ENCODE results near the gene ATF1.

DNA sequence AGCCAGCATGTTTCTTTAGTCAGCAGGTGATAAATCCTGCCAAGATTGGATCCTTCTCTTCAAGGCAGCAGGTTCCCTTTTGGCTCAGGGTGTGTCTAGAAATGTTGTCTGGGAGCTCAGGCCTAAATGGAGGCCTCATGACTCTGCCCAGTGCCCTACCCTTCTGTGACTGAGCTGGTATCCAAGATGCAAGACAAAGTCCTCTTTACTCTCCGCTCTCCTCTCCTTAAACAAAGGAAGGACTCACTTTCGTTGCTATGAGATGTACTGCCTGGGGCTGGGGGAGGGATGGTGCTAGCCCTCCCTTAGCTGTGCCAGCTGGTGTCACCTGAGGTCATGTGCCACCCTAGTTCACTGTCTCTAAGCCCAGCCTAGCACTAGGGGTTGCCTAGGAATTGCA lies 65.0 kb downstream of the ATF1 start:
- TF ChIP-seq RFX5 (IDR thresholded peaks at IDR 0.05; ENCODE audit: borderline replicate concordance, low read depth, low read length), result no peak
- TF ChIP-seq MAFK (IDR thresholded peaks at IDR 0.05; ENCODE audit: low read depth, low read length), result no peak
- TF ChIP-seq TAF1 (IDR thresholded peaks at IDR 0.05; ENCODE audit: low read depth, low read length), result no peak
- TF ChIP-seq, protein P1, sequence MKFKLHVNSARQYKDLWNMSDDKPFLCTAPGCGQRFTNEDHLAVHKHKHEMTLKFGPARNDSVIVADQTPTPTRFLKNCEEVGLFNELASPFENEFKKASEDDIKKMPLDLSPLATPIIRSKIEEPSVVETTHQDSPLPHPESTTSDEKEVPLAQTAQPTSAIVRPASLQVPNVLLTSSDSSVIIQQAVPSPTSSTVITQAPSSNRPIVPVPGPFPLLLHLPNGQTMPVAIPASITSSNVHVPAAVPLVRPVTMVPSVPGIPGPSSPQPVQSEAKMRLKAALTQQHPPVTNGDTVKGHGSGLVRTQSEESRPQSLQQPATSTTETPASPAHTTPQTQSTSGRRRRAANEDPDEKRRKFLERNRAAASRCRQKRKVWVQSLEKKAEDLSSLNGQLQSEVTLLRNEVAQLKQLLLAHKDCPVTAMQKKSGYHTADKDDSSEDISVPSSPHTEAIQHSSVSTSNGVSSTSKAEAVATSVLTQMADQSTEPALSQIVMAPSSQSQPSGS (IDR thresholded peaks at IDR 0.05; ENCODE audit: low read length), result no peak
- TF ChIP-seq HDAC2 (IDR thresholded peaks at IDR 0.05; ENCODE audit: borderline replicate concordance in 1 of 2, low read depth in 2 of 2, low read length in 2 of 2), result no peak
- TF ChIP-seq EGR1 (IDR thresholded peaks at IDR 0.05; ENCODE audit: borderline replicate concordance, low read depth, low read length), result no peak
- no peak for TF ChIP-seq POLR2A (IDR thresholded peaks at IDR 0.05; ENCODE audit: control extremely low read depth in 1 of 2, low read depth in 2 of 2, low read length in 2 of 2)
- TF ChIP-seq CTCF (IDR thresholded peaks at IDR 0.05; ENCODE audit: control extremely low read depth in 1 of 3, insufficient read depth in 1 of 3, low read depth in 1 of 3, low read length in 3 of 3), result no peak
- TF ChIP-seq GABPA (IDR thresholded peaks at IDR 0.05; ENCODE audit: borderline replicate concordance, insufficient read depth, low read length), result no peak
- TF ChIP-seq BACH1 (IDR thresholded peaks at IDR 0.05; ENCODE audit: low read length), result no peak
- no peak for TF ChIP-seq JUN (IDR thresholded peaks at IDR 0.05; ENCODE audit: low read depth, low read length)
- no peak for TF ChIP-seq ZNF274 (IDR thresholded peaks at IDR 0.05; ENCODE audit: borderline replicate concordance, extremely low read depth, low read length)
